Measurements from ENCODE around the gene GDAP1L1. TPM values are rescaled to one million over a fixed set of nuclear protein-coding genes. Genes with fewer than 3 reads are reported as not detected.

The GDAP1L1 gene
- polyA plus RNA-seq, 3 donors = not detected

DNA sequence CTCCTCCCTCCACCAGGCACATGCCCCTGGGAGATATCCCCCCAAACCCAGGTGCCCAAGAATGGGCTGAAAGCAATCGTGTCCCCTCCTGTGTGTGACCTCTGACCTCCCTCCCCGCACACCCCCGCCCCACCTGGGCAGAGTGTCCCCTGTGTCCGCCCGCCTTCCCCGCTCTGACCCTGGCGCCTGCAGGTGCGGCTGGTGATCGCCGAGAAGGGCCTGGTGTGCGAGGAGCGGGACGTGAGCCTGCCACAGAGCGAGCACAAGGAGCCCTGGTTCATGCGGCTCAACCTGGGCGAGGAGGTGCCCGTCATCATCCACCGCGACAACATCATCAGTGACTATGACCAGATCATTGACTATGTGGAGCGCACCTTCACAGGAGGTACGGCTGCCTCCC is 9.9 kb downstream of the GDAP1L1 start:
- Histone ChIP-seq H3K36me3 (replicated peaks in 1 of 2; ENCODE audit: control insufficient read depth in 1 of 2, insufficient read depth in 2 of 2, low read length in 2 of 2) (no peaks in the 10 kb centered on the region), H4K20me1 (ENCODE audit: insufficient read depth, low read length) (no peaks in the 10 kb centered on the region), H3K4me3 (replicated peaks in 1 of 3; ENCODE audit: low read depth in 2 of 3, low read length in 3 of 3) (no peak overlapping the region), H3K27me3 (ENCODE audit: control insufficient read depth in 2 of 2, insufficient read depth in 2 of 2, low read length in 2 of 2) (no peaks in the 10 kb centered on the region), H3K27ac (ENCODE audit: low read depth in 1 of 2, low read length in 2 of 2) (no peak overlapping the region), H2AFZ (ENCODE audit: insufficient read depth, low read depth, low read length, poor library complexity, severe bottlenecking) (no peak overlapping the region), H3K9ac (ENCODE audit: insufficient read depth, low read length, poor library complexity, severe bottlenecking) (no peak overlapping the region), H3K4me1 (ENCODE audit: control insufficient read depth in 1 of 2, insufficient read depth in 2 of 2, low read length in 2 of 2) (no peaks in the 10 kb centered on the region), H3K79me2 (ENCODE audit: insufficient read depth, low read length) (no peaks in the 10 kb centered on the region), H3K9me3 (replicated peaks in 1 of 2; ENCODE audit: control insufficient read depth in 1 of 2, insufficient read depth in 1 of 2, low read length in 2 of 2) (no peaks in the 10 kb centered on the region), H3K4me2 (replicated peaks; ENCODE audit: extremely low read depth, low read length, poor library complexity, severe bottlenecking) (no peak overlapping the region)
- H3K27me3 Mint-ChIP-seq (ENCODE audit: low read depth in 3 of 3) = peaks cover 2 to 6% (median 2%) of the 10 kb centered on the region in 3 donors
- DNase-seq = no peak
- 96% methylated on average over 17 of the region's 21 CpGs for WGBS (ENCODE audit: insufficient coverage)
- H3K9me3 Mint-ChIP-seq = peaks cover 0 to 2% (median 0%) of the 10 kb centered on the region in 7 donors
- TF ChIP-seq, protein P1, sequence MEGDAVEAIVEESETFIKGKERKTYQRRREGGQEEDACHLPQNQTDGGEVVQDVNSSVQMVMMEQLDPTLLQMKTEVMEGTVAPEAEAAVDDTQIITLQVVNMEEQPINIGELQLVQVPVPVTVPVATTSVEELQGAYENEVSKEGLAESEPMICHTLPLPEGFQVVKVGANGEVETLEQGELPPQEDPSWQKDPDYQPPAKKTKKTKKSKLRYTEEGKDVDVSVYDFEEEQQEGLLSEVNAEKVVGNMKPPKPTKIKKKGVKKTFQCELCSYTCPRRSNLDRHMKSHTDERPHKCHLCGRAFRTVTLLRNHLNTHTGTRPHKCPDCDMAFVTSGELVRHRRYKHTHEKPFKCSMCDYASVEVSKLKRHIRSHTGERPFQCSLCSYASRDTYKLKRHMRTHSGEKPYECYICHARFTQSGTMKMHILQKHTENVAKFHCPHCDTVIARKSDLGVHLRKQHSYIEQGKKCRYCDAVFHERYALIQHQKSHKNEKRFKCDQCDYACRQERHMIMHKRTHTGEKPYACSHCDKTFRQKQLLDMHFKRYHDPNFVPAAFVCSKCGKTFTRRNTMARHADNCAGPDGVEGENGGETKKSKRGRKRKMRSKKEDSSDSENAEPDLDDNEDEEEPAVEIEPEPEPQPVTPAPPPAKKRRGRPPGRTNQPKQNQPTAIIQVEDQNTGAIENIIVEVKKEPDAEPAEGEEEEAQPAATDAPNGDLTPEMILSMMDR (IDR thresholded peaks at IDR 0.05) = no peak
- no peaks in the 10 kb centered on the region for H3K4me1 Mint-ChIP-seq
- no peak overlapping the region for H3K27ac Mint-ChIP-seq
- H3K36me3 Mint-ChIP-seq = no peaks in the 10 kb centered on the region
- intact Hi-C loops (cut with micrococcal nuclease) = no loop called here
- no peak overlapping the region for H3K4me3 Mint-ChIP-seq

DNA sequence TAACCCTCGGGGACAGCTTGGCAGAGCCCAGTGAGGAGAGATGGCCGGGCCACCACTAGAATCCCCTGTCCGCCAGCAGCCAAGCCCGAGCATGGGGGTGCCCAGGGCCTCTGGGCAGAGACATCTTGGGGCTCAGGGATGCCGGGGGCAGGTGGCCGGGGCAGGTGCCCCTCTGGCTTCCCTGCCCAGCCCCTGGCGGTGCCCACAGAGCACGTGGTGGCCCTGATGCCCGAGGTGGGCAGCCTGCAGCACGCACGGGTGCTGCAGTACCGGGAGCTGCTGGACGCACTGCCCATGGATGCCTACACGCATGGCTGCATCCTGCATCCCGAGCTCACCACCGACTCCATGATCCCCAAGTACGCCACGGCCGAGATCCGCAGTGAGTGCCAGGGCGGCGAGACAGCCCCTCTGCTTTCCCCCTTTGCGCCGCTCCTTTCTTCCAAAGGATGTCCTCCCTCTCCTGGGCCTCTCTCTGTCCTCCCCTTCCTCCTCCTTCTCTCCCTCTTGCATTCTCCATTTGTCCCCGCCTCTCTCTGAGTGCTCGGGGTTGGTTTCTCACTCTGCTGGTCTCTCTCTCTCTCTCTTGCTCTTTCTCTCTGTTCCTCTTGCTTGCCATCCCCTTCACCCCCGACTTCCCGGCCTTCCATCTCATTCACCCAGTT is 11.2 kb downstream of the GDAP1L1 start:
- Histone ChIP-seq H3K4me1 (ENCODE audit: control insufficient read depth in 1 of 2, insufficient read depth in 2 of 2, low read length in 2 of 2) (no peaks in the 10 kb centered on the region), H4K20me1 (ENCODE audit: insufficient read depth, low read length) (no peaks in the 10 kb centered on the region), H2AFZ (ENCODE audit: insufficient read depth, low read depth, low read length, poor library complexity, severe bottlenecking) (no peak overlapping the region), H3K27me3 (ENCODE audit: control insufficient read depth in 2 of 2, insufficient read depth in 2 of 2, low read length in 2 of 2) (no peaks in the 10 kb centered on the region), H3K79me2 (ENCODE audit: insufficient read depth, low read length) (no peaks in the 10 kb centered on the region), H3K4me2 (replicated peaks; ENCODE audit: extremely low read depth, low read length, poor library complexity, severe bottlenecking) (no peak overlapping the region), H3K27ac (ENCODE audit: low read depth in 1 of 2, low read length in 2 of 2) (no peak overlapping the region), H3K4me3 (replicated peaks in 1 of 3; ENCODE audit: low read depth in 2 of 3, low read length in 3 of 3) (no peak overlapping the region), H3K9me3 (replicated peaks in 1 of 2; ENCODE audit: control insufficient read depth in 1 of 2, insufficient read depth in 1 of 2, low read length in 2 of 2) (no peaks in the 10 kb centered on the region), H3K9ac (ENCODE audit: insufficient read depth, low read length, poor library complexity, severe bottlenecking) (no peak overlapping the region), H3K36me3 (replicated peaks in 1 of 2; ENCODE audit: control insufficient read depth in 1 of 2, insufficient read depth in 2 of 2, low read length in 2 of 2) (no peaks in the 10 kb centered on the region)
- TF ChIP-seq, protein P1 (IDR thresholded peaks at IDR 0.05) = no peak
- no peaks in the 10 kb centered on the region for H3K4me1 Mint-ChIP-seq
- H3K27me3 Mint-ChIP-seq (ENCODE audit: low read depth in 3 of 3) = peaks cover 1 to 9% (median 2%) of the 10 kb centered on the region in 3 donors
- no peaks in the 10 kb centered on the region for H3K36me3 Mint-ChIP-seq
- WGBS (ENCODE audit: insufficient coverage) = 98% methylated on average over 26 of the region's 28 CpGs
- no peaks in the 10 kb centered on the region for H3K9me3 Mint-ChIP-seq
- H3K4me3 Mint-ChIP-seq = no peak overlapping the region
- DNase-seq = no peak
- intact Hi-C loops (cut with micrococcal nuclease) = no loop called here
- H3K27ac Mint-ChIP-seq = no peak overlapping the region

All from CD14-positive monocyte (primary cell).